Coronary artery (tissue), 2 donors: Measurements from ENCODE around the gene CREB3L4.

Source experiments
- DNase-seq: peaks from one replicate; pipeline ENCODE4 v3.0.0-alpha.2; 2017; ENCODE audit warnings: low spot score
- H3K27ac ChIP-seq, 2 donors: fragments of 200-600 bp; sonication (generic); one replicate each; pipeline ENCODE4 v1.5.1; 2016 to 2019
- H3K4me3 ChIP-seq: fragments of 200-600 bp; sonication (generic); 2 replicates; pipeline ENCODE4 v1.5.1; 2016; ENCODE audit warnings: mild to moderate bottlenecking, moderate library complexity
- TF ChIP-seq, protein P1 (sequence below): fragments of 200-600 bp; sonication (generic); IDR thresholded peaks from one replicate; pipeline ENCODE4 v1.5.1; 2019; ENCODE audit warnings: antibody characterized with exemption

The CREB3L4 gene

GRCh38 chr1:153944827-153945117 is 22.9 kb upstream of the CREB3L4 start:
- no peak for DNase-seq
- TF ChIP-seq, protein P1, sequence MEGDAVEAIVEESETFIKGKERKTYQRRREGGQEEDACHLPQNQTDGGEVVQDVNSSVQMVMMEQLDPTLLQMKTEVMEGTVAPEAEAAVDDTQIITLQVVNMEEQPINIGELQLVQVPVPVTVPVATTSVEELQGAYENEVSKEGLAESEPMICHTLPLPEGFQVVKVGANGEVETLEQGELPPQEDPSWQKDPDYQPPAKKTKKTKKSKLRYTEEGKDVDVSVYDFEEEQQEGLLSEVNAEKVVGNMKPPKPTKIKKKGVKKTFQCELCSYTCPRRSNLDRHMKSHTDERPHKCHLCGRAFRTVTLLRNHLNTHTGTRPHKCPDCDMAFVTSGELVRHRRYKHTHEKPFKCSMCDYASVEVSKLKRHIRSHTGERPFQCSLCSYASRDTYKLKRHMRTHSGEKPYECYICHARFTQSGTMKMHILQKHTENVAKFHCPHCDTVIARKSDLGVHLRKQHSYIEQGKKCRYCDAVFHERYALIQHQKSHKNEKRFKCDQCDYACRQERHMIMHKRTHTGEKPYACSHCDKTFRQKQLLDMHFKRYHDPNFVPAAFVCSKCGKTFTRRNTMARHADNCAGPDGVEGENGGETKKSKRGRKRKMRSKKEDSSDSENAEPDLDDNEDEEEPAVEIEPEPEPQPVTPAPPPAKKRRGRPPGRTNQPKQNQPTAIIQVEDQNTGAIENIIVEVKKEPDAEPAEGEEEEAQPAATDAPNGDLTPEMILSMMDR, result no peak
- H3K4me3 ChIP-seq, result peak overlapping the region; percentile 89

DNA sequence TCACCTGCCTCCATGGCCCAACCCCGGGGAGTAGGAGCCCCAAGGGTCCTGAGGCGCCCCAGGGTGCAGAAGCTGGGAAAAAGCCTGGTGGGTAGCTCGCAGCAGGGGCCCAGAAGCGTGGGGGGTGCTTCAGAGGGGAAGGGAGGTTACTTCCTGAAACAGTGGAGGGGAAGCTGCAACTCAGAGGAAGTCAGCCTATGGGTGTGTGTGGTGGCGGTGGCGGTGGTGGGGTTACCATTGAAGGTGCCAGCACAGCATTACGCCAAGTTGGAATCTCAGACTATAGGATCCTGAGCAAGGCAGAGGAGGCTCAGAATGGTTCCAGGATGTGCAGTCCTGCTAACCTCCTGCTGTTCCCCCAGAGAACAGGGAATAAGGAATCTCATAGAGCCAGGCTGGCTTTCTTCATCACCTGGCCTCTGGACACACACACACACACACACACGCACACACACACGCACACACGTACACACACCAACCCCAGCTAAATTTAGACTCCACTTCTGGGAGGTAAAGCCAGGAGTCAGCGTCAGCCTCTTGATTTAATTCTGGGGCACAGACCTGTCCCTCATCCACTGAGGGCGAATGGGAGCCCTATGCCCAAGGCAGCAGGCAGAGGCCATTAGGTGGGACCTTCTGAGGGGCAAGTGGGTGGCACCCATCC is 22.4 kb upstream of the CREB3L4 start:
- no peak for DNase-seq
- TF ChIP-seq, protein P1, result no peak

More at GRCh38 chr1:153944827-153945117, 22.9 kb upstream of the CREB3L4 start:
- peak overlapping the region; percentile 97 to 98 for H3K27ac ChIP-seq

GRCh38 chr1:153945795-153946621 is 21.7 kb upstream of the CREB3L4 start:
- peak overlapping the region; percentile 89 for H3K4me3 ChIP-seq
- H3K27ac ChIP-seq, result peak overlapping the region; percentile 97 to 98
- peak; percentile 91 for DNase-seq
- TF ChIP-seq, protein P1, result no peak

More for the DNA sequence above, 22.4 kb upstream of the CREB3L4 start:
- peak overlapping the region; percentile 89 for H3K4me3 ChIP-seq
- H3K27ac ChIP-seq, result peak overlapping the region; percentile 97 to 98

GRCh38 chr1:153946622-153947241 is 21.0 kb upstream of the CREB3L4 start, which contains the start of gene DENND4B:
Gene DENND4B, minus strand, starts transcription at chr1:153946718. Its CDS starts 2,344 bp downstream, at chr1:153944374.
- TF ChIP-seq, protein P1, result peak; percentile 98
- DNase-seq, result no peak
- Histone ChIP-seq H3K4me3 (peak within 1 kb of the TSS; percentile 89), H3K27ac (peak within 1 kb of the TSS; percentile 97 to 98)

- Histone ChIP-seq H3K4me3 (no peak overlapping the region), H3K27ac (no peak overlapping the region)
- TF ChIP-seq, protein P1, result no peak
- no peak for DNase-seq
Measured at GRCh38 chr1:153951183-153951582, 16.5 kb upstream of the CREB3L4 start.

- Histone ChIP-seq H3K27ac (no peak overlapping the region), H3K4me3 (no peak overlapping the region)
- DNase-seq, result no peak
- TF ChIP-seq, protein P1, result no peak
Measured at GRCh38 chr1:153951801-153952200, 15.9 kb upstream of the CREB3L4 start.
